OCI-LY7 (cell line): ENCODE measurements around the gene CDKN2B-AS1.

ENCODE experiments used
- EZH2phosphoT487 ChIP-seq: fragments of 200-600 bp; sonication (generic); IDR thresholded peaks from 2 replicates; pipeline ENCODE4 v1.6.1; 2018; ENCODE audit warnings: low read depth, borderline replicate concordance, mild to moderate bottlenecking, mixed run types, antibody characterized with exemption, low read length, moderate library complexity, mixed read lengths
- TF ChIP-seq, protein P1 (sequence below): fragments of 200-600 bp; sonication (generic); conservative IDR thresholded peaks from 2 replicates; pipeline ENCODE4 v1.5.1; 2014; ENCODE audit warnings: mild to moderate bottlenecking, antibody characterized with exemption, low read length, moderate library complexity, mixed read lengths

DNA sequence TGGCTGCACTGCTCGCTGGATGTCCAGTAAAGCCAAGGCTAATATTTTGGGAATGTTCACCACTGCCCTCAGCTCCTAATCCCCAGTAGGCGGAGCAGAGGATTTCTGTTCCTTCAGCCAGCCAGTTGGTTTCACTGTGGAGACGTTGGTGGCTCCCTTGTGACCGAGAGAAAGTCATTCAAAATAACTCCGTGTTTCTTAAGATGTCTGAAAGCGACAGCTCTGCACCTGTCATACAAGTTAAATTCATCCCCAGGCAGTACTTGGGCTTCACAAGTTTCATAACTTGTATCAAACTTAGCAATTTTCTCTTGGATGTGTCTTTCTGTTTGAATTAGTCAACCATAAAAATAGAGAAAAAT is 14.9 kb downstream of the CDKN2B-AS1 start:
- TF ChIP-seq, protein P1, sequence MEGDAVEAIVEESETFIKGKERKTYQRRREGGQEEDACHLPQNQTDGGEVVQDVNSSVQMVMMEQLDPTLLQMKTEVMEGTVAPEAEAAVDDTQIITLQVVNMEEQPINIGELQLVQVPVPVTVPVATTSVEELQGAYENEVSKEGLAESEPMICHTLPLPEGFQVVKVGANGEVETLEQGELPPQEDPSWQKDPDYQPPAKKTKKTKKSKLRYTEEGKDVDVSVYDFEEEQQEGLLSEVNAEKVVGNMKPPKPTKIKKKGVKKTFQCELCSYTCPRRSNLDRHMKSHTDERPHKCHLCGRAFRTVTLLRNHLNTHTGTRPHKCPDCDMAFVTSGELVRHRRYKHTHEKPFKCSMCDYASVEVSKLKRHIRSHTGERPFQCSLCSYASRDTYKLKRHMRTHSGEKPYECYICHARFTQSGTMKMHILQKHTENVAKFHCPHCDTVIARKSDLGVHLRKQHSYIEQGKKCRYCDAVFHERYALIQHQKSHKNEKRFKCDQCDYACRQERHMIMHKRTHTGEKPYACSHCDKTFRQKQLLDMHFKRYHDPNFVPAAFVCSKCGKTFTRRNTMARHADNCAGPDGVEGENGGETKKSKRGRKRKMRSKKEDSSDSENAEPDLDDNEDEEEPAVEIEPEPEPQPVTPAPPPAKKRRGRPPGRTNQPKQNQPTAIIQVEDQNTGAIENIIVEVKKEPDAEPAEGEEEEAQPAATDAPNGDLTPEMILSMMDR = no peak
- no peak for TF ChIP-seq EZH2phosphoT487
